H1 (cell line): ENCODE data around the gene GSK3B. TPM values are rescaled to one million over a fixed set of nuclear protein-coding genes. Genes with fewer than 3 reads are reported as not detected.

ENCODE experiments used
- ATF2 ChIP-seq: IDR thresholded peaks from 2 replicates; pipeline ENCODE4 v1.6.1; 2012; ENCODE audit warnings: low read length, inconsistent platforms
- RBBP5 ChIP-seq: IDR thresholded peaks from 2 replicates; pipeline ENCODE4 v1.7.1; 2012; ENCODE audit warnings: low read depth, mild to moderate bottlenecking, inconsistent platforms, low read length, moderate library complexity, borderline replicate concordance
- SP1 ChIP-seq: IDR thresholded peaks from 2 replicates; pipeline ENCODE4 v1.6.1; 2011; ENCODE audit warnings: low read depth, low read length
- ZNF274 ChIP-seq: IDR thresholded peaks from 2 replicates; pipeline ENCODE4 v1.7.0; 2012; ENCODE audit warnings: low read length, borderline replicate concordance; ENCODE audit errors: extremely low read depth
- polyA plus RNA-seq, 7 experiments: library from polyadenylated mRNA; depleted of rRNA in 3 of 7; stranded (reverse) in 5 of 7; unstranded in 2 of 7; fragments of >200 nt in 5 of 7; fragments of 200-250 nt in 2 of 7; gene quantifications; 1 replicate in 5 of 7; 2 replicates in 1 of 7; 4 replicates in 1 of 7; pipeline versions ENCODE4 v1.2.1 to v1.2.3, GENCODE V29; 2011 to 2013; ENCODE audit warnings: missing spikeins in 2 of 7, mixed read lengths in 2 of 7
- total RNA-seq: library from RNA; stranded (reverse); fragmentation: NEBNext Ultra II Directional; extraction: Animal tissue kit (Norgen Biotek cat#: 25700); gene quantifications from 2 replicates; pipeline ENCODE4 v1.2.1, GENCODE V29; 2021

Gene GSK3B
- total and polyA plus RNA-seq, 2 of the 8 experiments (the other 6 are each of a cell fraction or from before 2014, with no cell fraction given) = 24.2 to 50.7 TPM

DNA sequence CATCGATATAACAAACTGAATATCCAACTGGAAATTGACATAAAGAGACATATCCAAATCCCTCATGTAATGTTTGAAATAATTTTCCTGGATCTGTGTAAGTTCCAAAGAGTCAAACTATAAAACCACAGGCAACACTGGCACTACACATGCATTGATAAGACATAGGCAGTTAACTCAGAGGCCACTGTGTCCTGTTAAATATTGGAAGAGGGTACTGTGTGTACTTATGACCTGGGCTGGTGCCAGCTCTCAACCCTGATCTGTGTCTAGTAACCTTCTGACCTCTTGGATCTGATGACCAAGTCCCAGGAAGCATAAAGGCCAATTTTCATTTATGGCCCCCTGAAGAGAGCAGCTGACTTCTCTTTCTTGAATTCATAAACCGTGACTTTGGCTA, 307.8 kb downstream of the GSK3B start (continued):
- TF ChIP-seq ZNF274 (no peak), ATF2 (no peak), SP1 (no peak), RBBP5 (no peak)
